Bronchial epithelial cell (primary cell): ENCODE data around the gene ZNF335. TPM values are rescaled to one million over a fixed set of nuclear protein-coding genes. Genes with fewer than 3 reads are reported as not detected.

Experiments
- DNase-seq: peaks from one replicate; pipeline ENCODE4 v3.0.0-alpha.2; 2010; ENCODE audit warnings: low read depth
- FAIRE-seq: peaks from 2 replicates; lab custom pipeline; 2011; peaks lifted over from hg19 to GRCh38; lab: Jason Lieb, UNC
- H3K27me3 ChIP-seq: 2 replicates; pipeline ENCODE4 v1.5.1; 2011; ENCODE audit warnings: low read length; ENCODE audit not compliant: control insufficient read depth, insufficient read depth
- H3K36me3 ChIP-seq: 2 replicates; pipeline ENCODE4 v1.5.1; 2011; ENCODE audit warnings: low read length; ENCODE audit not compliant: control insufficient read depth, insufficient read depth
- H3K4me3 ChIP-seq: 2 replicates; pipeline ENCODE4 v1.5.1; 2011; ENCODE audit warnings: mild to moderate bottlenecking, low read depth, low read length, control low read depth
- CTCF ChIP-seq: IDR thresholded peaks from 2 replicates; pipeline ENCODE4 v1.5.1; 2011; ENCODE audit warnings: mild to moderate bottlenecking, moderate library complexity, low read length, control low read depth, inconsistent platforms; ENCODE audit not compliant: insufficient read depth, severe bottlenecking
- total RNA-seq: library from RNA; depleted of rRNA; stranded (reverse); fragments of >200 nt; gene quantifications from 2 replicates; pipeline ENCODE4 v1.2.1, GENCODE V29; 2014

Gene ZNF335
- total RNA-seq, 1 donor from 2014 or later, result 10.3 TPM

GRCh38 chr20:45917790-45918141, 54.2 kb downstream of the ZNF335 start:
- no peak for FAIRE-seq
- no peak for DNase-seq
- Histone ChIP-seq H3K4me3 (no peak overlapping the region), H3K27me3 (no peaks in the 10 kb centered on the region), H3K36me3 (no peaks in the 10 kb centered on the region)
- no peak for TF ChIP-seq CTCF

GRCh38 chr20:45913116-45913515, 58.9 kb downstream of the ZNF335 start:
- H3K36me3 ChIP-seq, result no peaks in the 10 kb centered on the region
- no peaks in the 10 kb centered on the region for H3K27me3 ChIP-seq
- no peak for FAIRE-seq
- no peak for TF ChIP-seq CTCF
- peak; percentile 55 for DNase-seq
- no peak overlapping the region for H3K4me3 ChIP-seq

GRCh38 chr20:45912344-45912682, 59.7 kb downstream of the ZNF335 start:
- no peaks in the 10 kb centered on the region for H3K36me3 ChIP-seq
- DNase-seq (no peak), FAIRE-seq (no peak)
- no peak for TF ChIP-seq CTCF
- H3K27me3 ChIP-seq, result no peaks in the 10 kb centered on the region
- H3K4me3 ChIP-seq, result peak overlapping the region; percentile 46

GRCh38 chr20:45911486-45912343, 60.3 kb downstream of the ZNF335 start, which contains the start of gene PLTP:
PLTP (minus strand) TSS chr20:45912155; CDS start chr20:45911452, 703 bp downstream.
- DNase-seq, result no peak
- H3K27me3 ChIP-seq, result no peaks in the 10 kb centered on the region
- no peak for FAIRE-seq
- H3K36me3 ChIP-seq, result no peaks in the 10 kb centered on the region
- peak within 1 kb of the TSS; percentile 46 for H3K4me3 ChIP-seq
- TF ChIP-seq CTCF, result no peak

GRCh38 chr20:45910670-45911485, 61.1 kb downstream of the ZNF335 start:
- no peaks in the 10 kb centered on the region for H3K36me3 ChIP-seq
- DNase-seq (peak; percentile 98), FAIRE-seq (no peak)
- TF ChIP-seq CTCF, result no peak
- peak overlapping the region; percentile 46 for H3K4me3 ChIP-seq
- no peaks in the 10 kb centered on the region for H3K27me3 ChIP-seq
